Measurements from ENCODE around the gene TMEM14A.
"Not testable (repeated sequence)": the region's sequence is repeated elsewhere in the genome, so short reads cannot be mapped to it uniquely, and the experiment has no call there.

The TMEM14A gene

DNA sequence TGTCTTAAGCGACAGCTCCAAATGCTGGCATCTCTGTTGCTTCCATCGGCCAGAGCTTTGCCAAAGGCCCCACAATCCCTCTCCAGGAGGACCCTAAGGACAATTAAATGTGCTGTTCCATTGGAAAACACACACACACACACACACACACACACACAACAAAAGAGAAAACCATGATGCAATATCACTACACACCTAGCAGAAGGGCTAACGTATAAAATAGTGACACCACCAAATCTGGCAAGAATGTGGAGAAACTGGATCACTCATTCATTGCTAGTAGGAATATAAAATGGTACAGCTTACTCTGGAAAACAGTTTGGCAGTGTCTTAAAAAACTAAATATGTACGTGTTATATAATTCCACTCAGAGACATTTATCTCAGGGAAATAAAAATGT, 13.0 kb upstream of the TMEM14A start:
- DNase-seq (ENCODE audit: low read depth) = no peak

DNA sequence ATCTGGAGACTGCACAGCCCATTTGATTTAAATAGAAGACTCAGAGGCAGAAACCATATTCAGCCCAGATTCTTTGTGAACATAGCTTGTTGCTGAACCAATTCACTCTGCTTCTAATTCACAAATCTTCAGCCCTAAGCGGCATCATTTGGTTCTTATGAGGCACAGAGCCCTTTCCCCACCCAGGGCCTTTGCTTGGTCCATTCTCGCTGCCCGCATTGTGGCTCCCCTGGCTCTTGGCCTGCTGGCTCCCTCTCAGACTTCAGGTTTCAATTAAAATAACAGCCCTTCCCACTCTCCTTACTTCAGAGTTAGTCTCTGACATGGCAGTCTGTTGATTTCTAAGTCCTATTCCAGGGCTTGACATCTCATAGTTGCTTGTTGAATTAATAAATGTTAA, 9.4 kb upstream of the TMEM14A start:
- peak; percentile 75 for DNase-seq (ENCODE audit: low read depth)

DNA sequence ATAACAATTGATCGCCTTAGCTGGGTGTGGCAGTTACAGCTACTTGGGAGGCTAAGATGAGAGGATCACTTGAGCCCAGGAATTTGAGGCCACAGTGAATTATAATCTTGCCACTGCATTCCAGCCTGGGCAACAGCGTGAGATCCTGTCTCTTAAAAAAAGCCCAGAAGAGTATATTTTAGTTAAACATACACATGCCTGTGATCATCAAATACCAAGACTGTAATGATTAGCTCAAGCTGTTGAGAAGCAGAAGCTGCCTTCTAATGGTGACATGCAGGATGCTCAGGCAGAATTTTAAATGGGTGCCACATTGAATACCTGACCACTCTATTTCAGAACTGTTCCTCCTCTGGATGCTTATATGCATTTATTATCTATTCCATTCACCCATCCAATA, 8.9 kb upstream of the TMEM14A start:
- DNase-seq (ENCODE audit: low read depth) = no peak

DNA sequence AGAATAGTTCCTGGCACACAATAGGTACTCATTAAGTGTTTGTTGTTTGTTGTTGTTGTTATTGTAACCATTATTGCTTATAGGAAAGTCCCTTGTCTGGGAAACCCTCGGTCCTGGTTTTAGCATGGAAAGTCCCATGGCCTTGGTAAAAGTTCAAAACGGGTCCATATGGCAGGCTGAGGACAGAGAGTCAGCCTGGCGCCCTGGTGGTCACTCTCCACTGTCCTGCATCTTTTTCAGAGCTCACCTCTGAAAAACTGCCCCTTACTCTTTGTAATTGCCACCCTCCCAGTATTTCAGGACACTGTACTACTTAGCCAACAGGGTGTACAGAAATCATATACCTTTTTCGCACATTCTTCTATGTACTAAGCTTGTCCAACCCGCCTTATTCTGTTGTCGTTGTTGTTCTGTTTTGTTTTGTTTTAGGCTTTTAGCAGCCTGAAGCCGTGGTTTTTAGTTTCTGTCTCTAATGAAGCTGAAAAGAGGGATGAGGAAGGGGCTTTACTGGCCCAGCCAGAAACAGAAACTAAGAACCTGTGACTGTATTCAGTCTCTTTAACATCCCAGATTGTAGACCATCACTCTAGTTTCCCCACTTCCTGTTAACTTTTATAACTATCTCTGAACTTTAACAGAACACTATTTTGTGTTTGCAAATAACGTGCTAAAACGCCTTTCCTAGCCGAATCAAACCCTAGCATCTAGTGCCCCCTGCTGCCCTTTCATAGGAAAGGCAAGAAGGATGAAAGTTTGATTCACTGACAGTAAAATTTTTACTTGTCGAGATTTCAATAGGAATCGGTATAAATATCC, 7.6 kb upstream of the TMEM14A start:
- DNase-seq (ENCODE audit: low read depth) = peak; percentile 67

DNA sequence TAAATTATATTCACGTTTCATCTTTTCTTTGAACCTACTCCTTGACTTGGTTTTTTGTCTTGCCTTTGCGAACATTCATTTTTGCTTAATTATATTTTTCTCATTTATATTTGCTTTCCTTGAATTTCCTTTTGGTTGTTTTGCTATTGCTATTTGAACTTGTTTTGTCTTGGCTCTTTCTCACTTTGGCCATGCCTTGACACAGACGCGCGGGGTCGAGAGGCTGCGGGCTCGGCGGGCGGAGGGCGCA, 7.1 kb upstream of the TMEM14A start:
- DNase-seq (ENCODE audit: low read depth) = no peak

DNA sequence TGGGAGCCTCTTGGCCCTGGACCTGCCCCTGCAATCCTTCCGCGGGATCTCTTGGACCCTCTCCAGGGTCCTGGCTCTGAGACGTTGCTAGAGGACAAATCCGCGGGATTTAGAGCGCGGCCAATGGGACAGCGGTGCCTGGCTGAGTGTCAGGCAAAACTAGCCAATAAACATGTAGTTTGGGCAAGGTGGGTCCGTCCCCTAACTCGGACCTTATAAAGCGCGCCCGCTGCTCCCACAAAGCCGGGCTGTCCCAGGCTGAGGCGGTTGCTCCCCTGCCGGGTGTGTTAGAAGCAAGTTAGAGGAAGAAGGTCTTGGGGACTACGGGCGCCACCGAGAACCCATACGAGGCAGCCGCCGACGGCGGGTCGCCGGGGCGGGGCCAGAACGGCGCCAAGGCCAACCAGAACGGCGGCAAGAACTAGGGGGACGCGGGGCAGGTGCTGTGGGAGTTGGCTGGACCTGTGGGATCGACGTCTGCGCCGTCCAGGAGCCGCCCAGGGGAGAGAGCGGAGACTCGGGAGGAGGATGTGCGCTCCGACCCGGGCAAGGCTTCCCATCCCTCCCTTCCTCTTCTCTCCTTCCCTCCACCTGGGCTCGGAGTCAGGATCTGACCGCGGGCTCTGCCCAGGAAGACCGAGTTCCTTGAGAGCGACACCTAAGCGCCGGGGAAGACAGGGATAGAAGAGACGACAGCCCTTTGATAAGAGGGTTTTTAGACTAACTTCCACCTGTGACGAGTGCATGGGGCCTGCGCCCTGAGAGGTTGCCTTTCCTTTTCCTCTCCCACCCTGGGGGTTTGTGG, 6.5 kb upstream of the TMEM14A start:
- peak; percentile 92 for DNase-seq (ENCODE audit: low read depth)

DNA sequence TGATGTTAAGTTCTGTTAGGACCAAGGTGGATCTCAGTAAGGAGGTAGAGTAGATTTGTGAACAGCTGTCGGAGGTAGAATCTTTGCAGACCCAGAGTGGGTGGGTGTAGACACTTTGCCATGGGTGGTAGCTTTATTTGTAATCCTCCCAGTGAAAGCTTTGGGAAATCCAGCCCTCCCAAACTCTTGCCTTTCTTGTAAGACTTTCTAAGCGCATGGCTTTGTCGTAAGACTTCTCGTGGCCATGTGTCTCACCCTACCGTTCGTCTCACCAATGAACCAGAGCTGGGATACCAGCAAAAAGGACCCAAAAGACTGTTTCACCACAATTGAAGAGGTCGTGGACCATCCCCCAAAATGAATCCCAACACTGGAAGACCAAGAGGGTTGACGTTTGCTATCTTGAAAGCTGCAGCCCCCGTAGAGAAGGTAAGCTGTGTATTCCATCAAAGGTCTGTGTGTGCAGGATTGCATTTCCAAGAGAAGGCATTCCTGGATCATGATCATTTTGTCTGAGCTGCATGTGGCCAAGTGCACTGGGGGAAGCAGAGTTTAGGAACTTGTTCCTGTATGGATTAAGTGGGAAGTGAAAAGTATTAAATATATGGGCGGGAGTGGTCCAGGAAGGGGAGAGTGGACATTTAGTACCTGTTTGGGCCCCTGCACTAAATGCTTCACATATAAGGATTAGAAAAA, 5.8 kb upstream of the TMEM14A start:
- DNase-seq (ENCODE audit: low read depth) = no peak

DNA sequence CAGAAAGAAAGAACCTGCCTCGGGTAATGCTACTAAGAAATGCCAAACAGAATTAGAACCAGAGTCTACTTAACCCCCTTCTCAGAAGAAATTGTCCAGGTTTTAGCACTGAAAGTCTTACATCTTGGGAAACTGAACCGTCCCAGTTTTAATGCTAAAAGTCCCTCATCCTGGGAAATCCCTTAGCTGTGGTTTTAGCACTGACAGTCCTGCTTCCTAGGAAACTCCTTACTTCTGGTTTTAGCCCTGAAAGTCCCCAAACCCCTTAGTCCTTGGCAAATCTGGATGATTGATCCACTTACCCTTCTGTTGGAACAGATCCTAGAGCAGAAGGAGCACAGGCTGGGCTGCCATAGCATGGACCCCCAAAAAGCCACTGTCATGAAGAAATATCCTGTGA, 4.8 kb upstream of the TMEM14A start:
- no peak for DNase-seq (ENCODE audit: low read depth)

DNA sequence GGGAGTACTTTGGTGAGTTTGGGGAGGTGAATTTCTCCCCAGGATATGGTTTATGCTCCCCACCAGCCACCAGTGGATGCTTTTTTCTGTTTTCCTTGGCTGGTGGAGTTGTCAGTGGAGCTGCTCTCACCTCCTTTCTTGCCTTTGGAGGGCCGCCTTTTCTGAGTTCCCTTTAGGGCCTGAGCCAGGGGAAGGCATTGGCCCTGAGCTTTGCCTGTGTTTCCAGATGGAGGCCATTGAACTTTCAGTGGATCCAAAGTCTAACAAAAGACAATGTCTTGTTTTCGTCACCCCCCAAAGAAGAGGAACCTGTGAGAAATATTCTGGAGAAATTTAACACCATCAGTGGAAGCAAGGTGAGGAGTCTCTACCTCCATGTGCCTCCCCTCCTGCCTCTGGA, 4.4 kb upstream of the TMEM14A start:
- no peak for DNase-seq (ENCODE audit: low read depth)

DNA sequence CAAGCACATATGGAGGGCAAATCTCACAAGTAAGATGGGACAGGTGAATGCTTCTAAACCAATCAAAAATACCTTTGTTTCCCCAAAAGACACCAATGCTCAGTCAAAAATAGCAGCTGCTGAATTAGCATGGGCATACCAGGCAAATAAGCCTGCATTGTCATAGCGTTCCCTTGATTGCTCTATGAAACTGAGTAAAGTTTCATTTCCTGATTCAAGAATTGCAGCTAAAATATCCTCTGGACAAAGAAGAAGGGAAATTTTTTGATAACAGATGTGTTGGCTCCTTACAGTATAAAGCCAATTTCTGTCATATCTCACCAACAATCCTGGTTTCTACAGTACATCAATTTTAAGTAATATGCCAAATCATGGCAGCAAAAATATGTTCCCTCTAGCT, 3.3 kb upstream of the TMEM14A start:
- DNase-seq (ENCODE audit: low read depth) = no peak

DNA sequence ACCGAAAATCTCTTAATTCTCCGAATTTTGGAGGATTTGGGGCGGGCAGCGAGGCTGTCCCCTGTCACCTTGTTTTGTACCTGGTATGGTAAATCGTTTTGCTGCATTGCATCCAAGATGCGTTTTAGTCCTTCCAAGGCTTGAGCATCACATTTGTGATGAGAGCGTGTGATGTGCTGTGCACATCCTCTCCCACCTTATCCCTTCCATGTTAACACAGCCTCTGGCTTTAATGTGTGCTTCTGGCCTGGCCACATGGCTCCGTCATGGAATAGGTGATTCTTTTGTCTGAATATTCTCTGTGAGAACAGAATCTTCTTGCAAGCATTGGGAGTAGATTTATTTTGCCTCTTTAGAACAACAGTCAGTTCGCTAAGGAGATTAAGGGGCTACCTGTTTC, 763 bp downstream of the TMEM14A start:
- no peak for DNase-seq (ENCODE audit: low read depth)

DNA sequence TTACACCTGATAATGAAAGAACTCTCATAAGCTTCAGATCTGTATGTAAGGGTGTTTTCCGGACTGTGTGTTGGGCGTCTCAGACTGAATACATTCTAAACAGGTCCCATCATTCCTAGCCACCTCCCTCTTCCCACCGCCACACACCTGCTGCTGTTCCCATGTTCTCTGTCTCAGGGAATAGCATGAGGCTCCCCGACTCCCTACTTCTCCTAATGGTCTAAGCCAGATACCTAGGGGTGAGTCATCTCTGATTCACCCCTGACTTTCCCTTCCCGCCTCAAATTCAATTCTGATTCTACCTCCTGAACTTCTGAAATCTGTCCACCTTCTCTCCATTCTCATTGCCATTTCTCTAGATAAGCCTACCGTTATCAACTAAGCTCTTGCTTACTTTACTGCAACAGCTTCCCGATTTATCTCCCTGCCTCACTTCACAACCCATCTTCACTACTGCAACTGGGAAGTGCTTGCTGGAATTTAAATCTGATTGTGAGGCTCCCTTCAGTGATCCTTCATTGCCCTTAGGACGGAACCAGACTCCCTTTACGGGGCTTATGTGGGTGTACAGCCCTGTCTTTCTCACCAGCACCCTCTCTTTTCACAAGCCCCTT, 1.6 kb downstream of the TMEM14A start:
- no peak for DNase-seq (ENCODE audit: low read depth)

DNA sequence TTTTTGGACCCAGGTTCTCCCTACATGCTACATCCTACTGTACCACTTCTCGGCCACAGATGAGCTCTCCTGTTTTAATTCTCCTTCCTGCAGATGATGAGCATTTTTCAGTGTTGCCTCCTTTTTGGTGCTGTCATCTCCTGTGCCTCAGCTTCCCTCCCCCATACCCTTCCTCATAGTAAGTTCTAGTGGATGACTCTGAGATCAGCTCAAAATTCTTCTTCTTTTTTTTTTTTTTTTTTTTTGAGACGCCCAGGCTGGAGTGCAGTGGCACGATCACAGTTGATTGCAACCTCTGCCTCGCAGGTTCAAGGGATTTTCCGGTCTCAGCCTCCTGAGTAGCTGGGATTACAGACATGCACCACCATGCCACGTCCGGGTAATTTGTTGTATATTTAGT, 3.8 kb downstream of the TMEM14A start:
- DNase-seq (ENCODE audit: low read depth) = no peak

DNA sequence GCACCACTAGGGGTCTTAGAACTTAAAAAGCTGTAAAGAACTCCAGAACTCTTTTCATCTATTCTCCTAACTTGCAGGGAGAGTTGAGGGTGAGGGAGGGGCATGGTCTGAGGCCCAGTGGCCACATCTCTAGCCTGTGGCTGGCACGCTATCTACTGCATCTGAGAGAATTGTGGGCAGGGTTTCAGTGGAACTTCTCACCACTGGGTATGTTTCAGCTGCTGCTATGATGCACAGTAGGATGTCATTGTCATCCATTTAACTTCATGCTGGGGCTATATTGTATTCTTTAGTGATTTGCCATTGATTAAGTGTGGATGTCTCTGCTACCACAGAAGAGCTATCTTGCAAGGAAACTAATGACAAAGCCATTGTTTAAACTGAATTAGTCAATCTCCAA, 4.5 kb downstream of the TMEM14A start:
- DNase-seq (ENCODE audit: low read depth) = no peak

DNA sequence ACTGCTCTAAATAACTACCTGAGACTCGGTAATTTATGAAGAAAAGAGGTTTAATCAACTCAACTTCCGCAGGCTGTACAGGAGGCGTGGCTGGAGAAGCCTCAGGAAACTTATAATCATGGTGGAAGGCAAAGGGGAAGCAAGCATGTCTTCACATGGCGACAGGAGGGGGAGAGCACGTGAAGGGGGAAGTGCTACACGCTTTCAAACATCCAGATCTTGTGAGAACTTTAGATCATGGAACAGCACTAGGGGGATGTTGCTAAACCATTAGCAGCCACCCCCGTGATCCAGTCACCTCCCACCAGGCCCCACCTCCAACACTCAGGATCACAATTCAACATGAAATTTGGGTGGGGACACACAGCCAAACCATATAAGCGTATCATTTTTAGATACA, 5.7 kb downstream of the TMEM14A start:
- not testable (repeated sequence) for DNase-seq (ENCODE audit: low read depth)

DNA sequence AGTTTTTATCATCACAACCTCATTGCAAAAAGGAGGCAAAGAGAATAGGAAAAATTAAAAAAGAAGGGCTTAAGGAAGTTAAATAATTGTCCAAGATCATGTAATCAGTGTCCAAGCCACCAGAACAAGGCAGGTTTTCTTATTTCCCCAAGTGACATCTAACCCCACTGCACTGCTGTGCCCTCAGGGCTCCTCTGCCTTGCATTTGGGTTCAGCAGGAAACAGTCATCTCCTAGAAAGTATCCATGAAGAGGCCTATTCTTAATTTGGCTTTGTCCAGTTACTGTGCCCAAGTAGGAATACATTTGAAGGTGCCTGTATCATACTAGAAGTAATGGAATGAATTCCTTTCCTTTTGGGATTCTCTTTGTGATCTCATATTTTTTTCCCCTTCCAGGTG, 10.5 kb downstream of the TMEM14A start:
- DNase-seq (ENCODE audit: low read depth) = no peak

DNA sequence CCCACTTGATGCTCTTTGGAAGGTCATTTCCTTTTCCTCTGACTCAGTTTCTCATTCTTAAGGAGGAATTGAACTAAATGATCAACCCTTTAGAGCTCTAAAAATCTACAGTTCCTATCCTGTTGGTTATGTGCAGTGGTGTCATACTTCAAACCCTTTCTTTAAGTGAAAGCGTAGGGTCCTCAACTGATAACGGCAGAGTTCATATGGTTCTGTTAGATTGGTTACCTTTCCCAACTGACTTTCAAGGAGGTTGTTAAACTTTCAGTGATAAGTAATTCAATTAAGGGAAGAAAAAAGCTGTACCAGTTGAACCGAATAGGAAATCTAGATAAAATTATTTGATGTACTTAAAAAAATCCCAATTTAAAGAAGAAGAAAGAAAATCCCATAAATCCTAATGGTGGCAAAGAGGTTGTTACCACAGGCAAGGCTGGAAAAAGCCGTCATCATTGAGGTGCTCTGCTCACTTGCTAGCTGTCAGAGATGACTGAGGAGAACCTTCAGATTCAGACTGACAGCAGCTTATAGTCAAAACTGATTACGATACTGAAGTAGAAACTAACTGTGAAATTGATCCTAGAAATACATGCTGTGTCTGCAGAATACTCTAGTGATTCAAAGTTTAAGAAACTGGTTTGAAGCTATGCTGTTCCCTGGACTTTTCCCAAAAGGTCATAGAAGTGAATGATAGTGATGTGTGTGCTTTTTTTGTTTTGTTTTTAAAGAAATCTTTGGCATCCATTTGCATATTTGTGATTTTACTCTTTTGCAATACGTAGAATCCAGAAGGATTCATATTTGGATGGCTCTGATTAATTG, 16.2 kb downstream of the TMEM14A start:
- DNase-seq (ENCODE audit: low read depth) = no peak

DNA sequence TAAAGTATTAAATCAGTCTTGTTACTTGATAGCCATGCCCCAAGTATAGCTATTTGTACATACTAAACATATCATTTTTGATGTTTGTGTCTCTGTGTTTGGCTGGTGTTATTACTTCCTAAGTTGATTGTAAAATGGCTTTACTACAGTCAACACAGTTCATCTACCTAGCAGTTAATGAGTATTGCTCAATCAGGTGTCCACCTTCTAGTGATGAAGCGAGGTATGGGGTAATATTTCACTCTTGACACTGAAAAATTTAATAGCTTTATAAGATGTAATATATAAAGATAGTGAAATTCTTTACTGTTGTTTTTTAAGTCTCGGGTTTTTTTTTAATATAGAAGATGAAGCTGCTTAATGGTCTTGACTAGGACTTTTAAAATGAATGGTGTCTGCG, 18.9 kb downstream of the TMEM14A start:
- no peak for DNase-seq (ENCODE audit: low read depth)

DNA sequence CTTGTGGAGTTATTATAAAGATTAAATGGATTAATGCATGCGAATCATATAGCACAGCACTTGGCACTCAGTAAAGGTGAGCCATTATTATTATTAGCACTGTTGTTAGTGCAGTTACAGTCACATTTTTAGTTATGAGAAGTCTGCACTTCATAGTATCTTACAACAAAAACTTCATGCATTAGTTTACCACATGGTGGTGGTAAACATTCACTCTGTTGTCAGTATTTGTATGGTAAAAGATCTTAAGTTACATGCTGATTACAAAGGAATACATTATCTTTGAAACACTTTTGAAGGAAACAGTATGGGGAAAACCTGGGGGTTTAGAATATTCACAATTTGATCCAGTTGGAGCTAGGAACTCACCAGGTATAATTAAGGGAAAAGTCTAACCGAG, 20.8 kb downstream of the TMEM14A start:
- DNase-seq (ENCODE audit: low read depth) = no peak

DNA sequence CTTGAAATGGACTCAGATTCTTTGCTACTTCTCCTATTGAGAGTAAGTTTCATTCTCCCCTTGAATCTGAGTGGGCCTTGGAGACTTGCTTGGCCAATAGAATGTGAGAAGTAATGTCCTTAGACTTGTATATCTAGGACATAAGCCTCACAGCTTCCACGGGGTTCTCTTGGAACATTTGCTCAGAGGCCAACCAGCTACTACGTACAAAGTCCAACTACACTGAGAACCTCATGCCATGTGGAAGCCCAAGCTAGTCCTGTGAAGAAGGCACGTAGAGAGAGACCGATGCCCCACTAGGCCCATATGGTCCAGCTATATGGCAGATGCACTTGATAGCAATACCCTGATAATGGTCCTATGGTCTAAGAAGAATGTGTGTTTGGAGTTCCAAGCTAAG, 22.9 kb downstream of the TMEM14A start:
- no peak for DNase-seq (ENCODE audit: low read depth)

DNA sequence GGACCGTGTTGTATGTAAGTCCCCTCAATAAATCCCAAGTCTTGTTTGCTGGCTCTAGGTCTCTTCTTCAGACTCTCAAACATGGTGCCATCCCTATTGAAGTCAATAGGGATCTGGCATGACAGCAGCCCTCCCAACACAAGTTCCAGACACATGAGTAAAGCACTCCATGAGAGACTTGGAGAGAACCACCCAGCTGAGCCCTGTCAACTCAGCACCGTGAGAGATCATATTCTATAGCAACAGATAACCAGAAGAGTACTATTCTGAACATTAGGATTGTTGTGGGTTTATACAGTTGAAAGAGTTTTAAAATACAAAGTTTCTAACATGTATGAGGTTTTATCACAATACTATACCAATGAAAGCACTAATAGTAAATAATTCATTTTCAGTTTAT, 23.5 kb downstream of the TMEM14A start:
- DNase-seq (ENCODE audit: low read depth) = no peak

DNA sequence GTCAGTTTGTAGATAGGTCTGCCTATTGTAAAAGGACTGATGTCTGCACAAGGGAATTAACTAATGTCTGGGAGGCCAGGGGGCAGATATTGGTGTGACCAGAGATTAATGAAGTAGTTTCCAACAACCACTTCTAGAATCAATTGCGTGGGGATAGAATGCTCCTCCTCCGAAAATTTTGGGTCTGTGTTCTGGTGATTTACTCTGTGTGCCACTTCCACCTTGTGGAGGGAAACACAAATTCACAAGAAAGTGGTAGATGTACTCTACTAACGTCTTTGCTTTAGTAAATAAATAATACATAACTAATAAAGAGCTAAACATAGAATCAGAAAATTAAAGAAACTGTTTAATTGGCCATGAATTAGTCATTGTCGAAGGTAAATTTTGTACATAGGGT, 25.5 kb downstream of the TMEM14A start:
- no peak for DNase-seq (ENCODE audit: low read depth)

Measured in fibroblast of gingiva (primary cell).